M059J (cell line): ENCODE results near the gene SDHAF2. TPM values are rescaled to one million over a fixed set of nuclear protein-coding genes. Genes with fewer than 3 reads are reported as not detected.
A peak's percentile ranks its signal among the peaks of the same experiment; 100 is the strongest.
"Not testable (repeated sequence)": the region's sequence is repeated elsewhere in the genome, so short reads cannot be mapped to it uniquely, and the experiment has no call there.

Experiments
- DNase-seq: peaks from one replicate; pipeline ENCODE4 v3.0.0-alpha.2; 2012; ENCODE audit warnings: low read depth
- total RNA-seq: library from RNA; depleted of rRNA; stranded (reverse); fragments of >200 nt; shearing (Covaris generic); gene quantifications from 2 replicates; pipeline ENCODE4 v1.2.3, GENCODE V29; 2014; rRNA removed

Gene SDHAF2
- total RNA-seq, result 39.9 and 99.0 TPM in 2 replicates

- DNase-seq, result peak; percentile 93
Observed at GRCh38 chr11:61429691-61430582, at the start of gene SDHAF2, which contains the start of gene CPSF7. Gene SDHAF2, plus strand, starts transcription at chr11:61430124. Its CDS starts 23 bp downstream, at chr11:61430147. Gene CPSF7, minus strand, starts transcription at chr11:61429975. Its CDS starts 740 bp downstream, at chr11:61429235.

- no peak for DNase-seq
Observed at GRCh38 chr11:61380884-61381283, 49.0 kb upstream of the SDHAF2 start.

GRCh38 chr11:61383859-61384258 lies 46.1 kb upstream of the SDHAF2 start:
- DNase-seq, result not testable (repeated sequence)

GRCh38 chr11:61384271-61385242 lies 45.4 kb upstream of the SDHAF2 start:
- peak; percentile 43 for DNase-seq

GRCh38 chr11:61390161-61390560 lies 39.8 kb upstream of the SDHAF2 start:
- DNase-seq, result no peak

- DNase-seq, result no peak
Observed at GRCh38 chr11:61392981-61393595, 36.8 kb upstream of the SDHAF2 start.

GRCh38 chr11:61401173-61401572 lies 28.8 kb upstream of the SDHAF2 start:
- no peak for DNase-seq

- DNase-seq, result no peak
Observed at GRCh38 chr11:61401573-61401972, 28.4 kb upstream of the SDHAF2 start.

GRCh38 chr11:61403658-61404057 lies 26.3 kb upstream of the SDHAF2 start:
- no peak for DNase-seq

- DNase-seq, result no peak
Observed at GRCh38 chr11:61404103-61404502, 25.8 kb upstream of the SDHAF2 start.

- no peak for DNase-seq
Observed at GRCh38 chr11:61404641-61405040, 25.3 kb upstream of the SDHAF2 start.

- no peak for DNase-seq
Observed at GRCh38 chr11:61406067-61406466, 23.9 kb upstream of the SDHAF2 start.

- DNase-seq, result no peak
Observed at GRCh38 chr11:61406991-61407728, 22.8 kb upstream of the SDHAF2 start.

- DNase-seq, result no peak
Observed at GRCh38 chr11:61411589-61411988, 18.3 kb upstream of the SDHAF2 start.

- DNase-seq, result no peak
Observed at GRCh38 chr11:61413496-61413895, 16.4 kb upstream of the SDHAF2 start.

- DNase-seq, result no peak
Observed at GRCh38 chr11:61414547-61414946, 15.4 kb upstream of the SDHAF2 start.

- DNase-seq, result no peak
Observed at GRCh38 chr11:61415381-61415780, 14.5 kb upstream of the SDHAF2 start.

- no peak for DNase-seq
Observed at GRCh38 chr11:61416941-61417340, 13.0 kb upstream of the SDHAF2 start.

- DNase-seq, result no peak
Observed at GRCh38 chr11:61417670-61418069, 12.3 kb upstream of the SDHAF2 start.

- DNase-seq, result peak; percentile 13
Observed at GRCh38 chr11:61418136-61418535, 11.8 kb upstream of the SDHAF2 start.

- DNase-seq, result no peak
Observed at GRCh38 chr11:61422226-61422625, 7.7 kb upstream of the SDHAF2 start.
